Liver (tissue), 3 donors: ENCODE data around the gene EIF3K.

Experiments used
- CTCF ChIP-seq: fragments of 150-350 bp; IDR thresholded peaks from 2 replicates; pipeline ENCODE4 v1.5.1; 2017; ENCODE audit warnings: improper control_type of control experiment, low read depth, low read length; ENCODE audit not compliant: missing input control
- JUND ChIP-seq, 2 donors: IDR thresholded peaks; 2 replicates each; pipeline ENCODE4 v1.6.1; 2016; ENCODE audit warnings: antibody characterized with exemption in 2 of 2
- RAD21 ChIP-seq, 2 donors: IDR thresholded peaks; 2 replicates each; pipeline ENCODE4 v1.6.1; 2016; ENCODE audit warnings: antibody characterized with exemption in 2 of 2, mild to moderate bottlenecking in 2 of 2
- SP1 ChIP-seq: IDR thresholded peaks from 2 replicates; pipeline ENCODE4 v1.6.1; 2018; ENCODE audit warnings: antibody characterized with exemption, mild to moderate bottlenecking
- TF ChIP-seq, protein P1 (sequence below): IDR thresholded peaks from 2 replicates; pipeline ENCODE4 v1.6.1; 2016; ENCODE audit warnings: antibody characterized with exemption, mild to moderate bottlenecking
- donor health status: healthy.
- donor health status: healthy.

DNA sequence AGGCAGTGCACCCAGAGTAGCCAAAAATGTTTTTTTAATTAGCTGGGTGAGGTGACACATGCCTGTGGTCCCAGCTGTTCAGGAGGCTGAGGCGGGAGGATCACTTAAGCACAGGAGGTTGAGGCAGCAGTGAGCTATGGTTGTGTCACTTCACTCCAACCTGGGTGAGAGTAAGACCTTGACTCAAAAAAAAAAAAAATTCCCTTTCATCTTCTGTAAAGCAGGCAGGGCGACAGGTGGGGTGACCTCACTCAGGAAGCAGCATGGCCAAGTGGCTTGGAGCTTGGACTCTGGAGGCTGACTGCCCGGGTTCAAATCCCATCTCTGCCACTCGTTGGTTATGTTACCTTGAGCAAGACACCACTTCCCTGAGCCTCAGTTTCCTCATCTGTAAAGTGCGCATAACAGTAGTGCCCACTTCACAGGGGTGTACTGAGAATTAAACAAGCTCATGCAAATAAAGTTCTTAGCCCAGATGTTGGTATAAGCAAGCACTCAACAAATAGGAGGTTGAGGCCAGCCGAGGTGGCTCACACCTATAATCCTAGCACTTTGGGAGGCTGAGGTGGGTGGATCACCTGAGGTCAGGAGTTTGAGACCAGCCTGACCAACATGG lies 49.5 kb upstream of the EIF3K start:
- TF ChIP-seq SP1 (no peak), CTCF (no peak), RAD21 (IDR thresholded peaks at IDR 0.05) (no peak), JUND (IDR thresholded peaks at IDR 0.05) (no peak)
- TF ChIP-seq, protein P1, sequence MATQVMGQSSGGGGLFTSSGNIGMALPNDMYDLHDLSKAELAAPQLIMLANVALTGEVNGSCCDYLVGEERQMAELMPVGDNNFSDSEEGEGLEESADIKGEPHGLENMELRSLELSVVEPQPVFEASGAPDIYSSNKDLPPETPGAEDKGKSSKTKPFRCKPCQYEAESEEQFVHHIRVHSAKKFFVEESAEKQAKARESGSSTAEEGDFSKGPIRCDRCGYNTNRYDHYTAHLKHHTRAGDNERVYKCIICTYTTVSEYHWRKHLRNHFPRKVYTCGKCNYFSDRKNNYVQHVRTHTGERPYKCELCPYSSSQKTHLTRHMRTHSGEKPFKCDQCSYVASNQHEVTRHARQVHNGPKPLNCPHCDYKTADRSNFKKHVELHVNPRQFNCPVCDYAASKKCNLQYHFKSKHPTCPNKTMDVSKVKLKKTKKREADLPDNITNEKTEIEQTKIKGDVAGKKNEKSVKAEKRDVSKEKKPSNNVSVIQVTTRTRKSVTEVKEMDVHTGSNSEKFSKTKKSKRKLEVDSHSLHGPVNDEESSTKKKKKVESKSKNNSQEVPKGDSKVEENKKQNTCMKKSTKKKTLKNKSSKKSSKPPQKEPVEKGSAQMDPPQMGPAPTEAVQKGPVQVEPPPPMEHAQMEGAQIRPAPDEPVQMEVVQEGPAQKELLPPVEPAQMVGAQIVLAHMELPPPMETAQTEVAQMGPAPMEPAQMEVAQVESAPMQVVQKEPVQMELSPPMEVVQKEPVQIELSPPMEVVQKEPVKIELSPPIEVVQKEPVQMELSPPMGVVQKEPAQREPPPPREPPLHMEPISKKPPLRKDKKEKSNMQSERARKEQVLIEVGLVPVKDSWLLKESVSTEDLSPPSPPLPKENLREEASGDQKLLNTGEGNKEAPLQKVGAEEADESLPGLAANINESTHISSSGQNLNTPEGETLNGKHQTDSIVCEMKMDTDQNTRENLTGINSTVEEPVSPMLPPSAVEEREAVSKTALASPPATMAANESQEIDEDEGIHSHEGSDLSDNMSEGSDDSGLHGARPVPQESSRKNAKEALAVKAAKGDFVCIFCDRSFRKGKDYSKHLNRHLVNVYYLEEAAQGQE = no peak
